Measurements from ENCODE around the gene TCEA3.
"Not testable (repeated sequence)": the region's sequence is repeated elsewhere in the genome, so short reads cannot be mapped to it uniquely, and the experiment has no call there.

TCEA3 gene

DNA sequence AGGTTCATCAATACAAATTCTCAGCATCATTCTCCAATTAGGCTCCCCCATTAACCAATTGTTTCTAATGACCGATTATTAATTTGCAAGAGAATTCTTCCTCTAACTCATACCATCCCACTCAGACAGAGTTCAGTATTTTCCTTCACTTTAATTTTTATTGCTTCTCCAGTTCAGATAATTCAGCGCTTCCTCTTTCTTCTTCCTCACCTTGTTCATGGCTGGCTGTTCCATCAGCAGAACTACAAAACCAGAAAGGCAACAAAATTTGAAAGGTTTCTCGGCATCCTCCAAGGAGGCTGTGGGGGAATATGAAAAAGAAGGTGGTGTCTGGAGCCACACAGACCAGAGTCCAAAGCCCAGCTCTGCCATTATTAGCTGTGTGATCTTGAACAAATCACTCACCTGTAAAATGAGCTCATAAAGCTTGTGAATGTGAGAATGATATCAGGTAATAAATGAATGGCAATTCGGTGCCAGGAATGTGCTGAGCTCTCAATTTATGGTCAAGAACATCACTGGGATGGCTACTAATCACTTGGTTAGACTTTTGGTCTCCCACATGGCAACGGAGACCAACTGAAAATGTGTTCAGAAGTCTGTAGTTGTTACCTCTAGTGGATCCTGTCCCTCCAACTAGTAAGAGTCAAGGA lies 43.2 kb downstream of the TCEA3 start:
- H3K4me3 ChIP-seq (replicated peaks in 1 of 2; ENCODE audit: low read depth in 2 of 2, low read length in 2 of 2) = no peak overlapping the region
- TF ChIP-seq, protein P1, sequence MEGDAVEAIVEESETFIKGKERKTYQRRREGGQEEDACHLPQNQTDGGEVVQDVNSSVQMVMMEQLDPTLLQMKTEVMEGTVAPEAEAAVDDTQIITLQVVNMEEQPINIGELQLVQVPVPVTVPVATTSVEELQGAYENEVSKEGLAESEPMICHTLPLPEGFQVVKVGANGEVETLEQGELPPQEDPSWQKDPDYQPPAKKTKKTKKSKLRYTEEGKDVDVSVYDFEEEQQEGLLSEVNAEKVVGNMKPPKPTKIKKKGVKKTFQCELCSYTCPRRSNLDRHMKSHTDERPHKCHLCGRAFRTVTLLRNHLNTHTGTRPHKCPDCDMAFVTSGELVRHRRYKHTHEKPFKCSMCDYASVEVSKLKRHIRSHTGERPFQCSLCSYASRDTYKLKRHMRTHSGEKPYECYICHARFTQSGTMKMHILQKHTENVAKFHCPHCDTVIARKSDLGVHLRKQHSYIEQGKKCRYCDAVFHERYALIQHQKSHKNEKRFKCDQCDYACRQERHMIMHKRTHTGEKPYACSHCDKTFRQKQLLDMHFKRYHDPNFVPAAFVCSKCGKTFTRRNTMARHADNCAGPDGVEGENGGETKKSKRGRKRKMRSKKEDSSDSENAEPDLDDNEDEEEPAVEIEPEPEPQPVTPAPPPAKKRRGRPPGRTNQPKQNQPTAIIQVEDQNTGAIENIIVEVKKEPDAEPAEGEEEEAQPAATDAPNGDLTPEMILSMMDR (IDR thresholded peaks at IDR 0.05; ENCODE audit: low read depth, low read length) = no peak
- DNase-seq (ENCODE audit: low read depth in 2 of 2) = no peak

DNA sequence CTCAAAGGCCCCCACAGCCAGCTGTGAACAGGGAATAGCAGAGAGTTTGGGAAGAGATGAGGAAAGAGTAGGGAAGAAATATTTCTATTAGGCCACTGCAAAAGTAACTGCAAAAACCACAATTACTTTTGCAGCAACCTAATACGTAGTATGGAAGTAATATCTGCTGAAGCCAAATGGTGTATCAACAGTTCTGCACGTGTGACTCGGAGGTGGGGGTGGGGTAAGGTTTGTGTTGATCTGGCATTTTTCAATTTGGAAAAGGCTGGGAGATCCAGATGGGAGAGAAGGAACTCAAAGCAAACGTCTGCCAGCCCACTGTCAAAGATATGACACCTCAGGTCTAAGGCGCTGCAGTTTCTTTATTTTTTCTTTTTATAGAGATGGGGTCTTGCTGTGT lies 43.8 kb downstream of the TCEA3 start:
- DNase-seq (ENCODE audit: low read depth in 2 of 2) = no peak
- H3K4me3 ChIP-seq (replicated peaks in 1 of 2; ENCODE audit: low read depth in 2 of 2, low read length in 2 of 2) = no peak overlapping the region
- TF ChIP-seq, protein P1 (IDR thresholded peaks at IDR 0.05; ENCODE audit: low read depth, low read length) = no peak

DNA sequence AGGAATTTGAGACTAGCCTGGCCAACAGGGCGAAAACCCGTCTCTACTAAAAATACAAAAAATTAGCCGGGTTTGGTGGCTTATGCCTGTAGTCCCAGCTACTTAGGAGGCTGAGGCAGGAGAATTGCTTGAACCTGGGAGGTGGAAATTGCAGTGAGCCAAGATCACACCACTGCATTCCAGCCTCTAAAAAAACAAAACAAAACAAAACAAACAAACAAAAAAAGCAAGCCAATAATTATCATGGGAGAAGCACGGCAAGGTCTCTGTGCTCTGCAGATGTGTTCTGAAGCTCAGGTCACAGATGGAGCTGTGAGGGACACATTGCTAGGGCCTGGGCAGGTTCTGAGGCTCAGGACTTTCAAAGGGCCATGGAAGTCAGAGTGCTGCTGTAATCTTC lies 44.3 kb downstream of the TCEA3 start:
- not testable (repeated sequence) for H3K4me3 ChIP-seq (replicated peaks in 1 of 2; ENCODE audit: low read depth in 2 of 2, low read length in 2 of 2); DNase-seq (ENCODE audit: low read depth in 2 of 2)

DNA sequence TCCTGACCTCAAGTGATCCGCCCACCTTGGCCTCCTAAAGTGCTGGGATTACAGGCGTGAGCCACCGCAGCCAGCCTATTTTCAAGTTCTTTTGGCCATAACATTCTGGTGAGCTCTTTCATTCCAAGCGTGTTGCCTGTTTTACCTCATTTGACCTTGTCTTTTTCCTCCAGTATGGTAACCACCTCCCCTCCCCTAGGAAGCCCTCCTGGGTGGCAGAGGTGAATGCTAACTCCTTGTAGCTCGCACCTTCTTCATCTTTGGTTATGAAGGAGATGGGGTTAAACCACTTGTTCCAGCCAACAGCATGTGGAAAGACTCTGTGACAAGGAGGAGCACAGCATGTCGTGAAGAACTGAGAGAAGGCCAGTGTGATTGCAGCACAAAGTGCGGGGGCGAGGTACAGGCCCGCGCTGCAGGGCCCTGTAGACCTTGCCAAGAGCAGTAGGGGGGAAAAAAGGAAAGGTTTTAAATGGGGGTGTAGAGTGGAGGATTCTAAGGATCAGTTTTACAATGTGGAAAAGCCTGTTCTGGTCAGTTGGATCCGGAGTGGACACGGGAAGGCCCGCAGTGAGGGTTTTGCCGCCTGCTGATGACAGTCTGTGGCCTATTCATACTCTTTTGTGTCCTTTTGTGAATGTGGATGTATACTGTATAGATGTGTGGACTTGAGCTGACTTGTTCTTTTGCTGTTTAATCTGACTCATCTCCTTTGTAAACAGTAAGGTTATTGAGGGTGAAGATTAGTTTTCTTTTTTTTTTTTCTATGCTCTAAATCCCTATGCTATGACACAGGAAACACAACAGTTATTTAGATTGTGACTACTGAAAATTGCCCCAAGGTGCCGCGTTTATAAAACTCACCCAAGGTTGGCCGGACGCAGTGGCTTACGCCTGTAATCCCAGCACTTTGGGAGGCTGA lies 47.4 kb downstream of the TCEA3 start:
- TF ChIP-seq, protein P1 (IDR thresholded peaks at IDR 0.05; ENCODE audit: low read depth, low read length) = no peak
- no peak overlapping the region for H3K4me3 ChIP-seq (replicated peaks in 1 of 2; ENCODE audit: low read depth in 2 of 2, low read length in 2 of 2)
- DNase-seq (ENCODE audit: low read depth in 2 of 2) = peak; percentile 74 to 76

DNA sequence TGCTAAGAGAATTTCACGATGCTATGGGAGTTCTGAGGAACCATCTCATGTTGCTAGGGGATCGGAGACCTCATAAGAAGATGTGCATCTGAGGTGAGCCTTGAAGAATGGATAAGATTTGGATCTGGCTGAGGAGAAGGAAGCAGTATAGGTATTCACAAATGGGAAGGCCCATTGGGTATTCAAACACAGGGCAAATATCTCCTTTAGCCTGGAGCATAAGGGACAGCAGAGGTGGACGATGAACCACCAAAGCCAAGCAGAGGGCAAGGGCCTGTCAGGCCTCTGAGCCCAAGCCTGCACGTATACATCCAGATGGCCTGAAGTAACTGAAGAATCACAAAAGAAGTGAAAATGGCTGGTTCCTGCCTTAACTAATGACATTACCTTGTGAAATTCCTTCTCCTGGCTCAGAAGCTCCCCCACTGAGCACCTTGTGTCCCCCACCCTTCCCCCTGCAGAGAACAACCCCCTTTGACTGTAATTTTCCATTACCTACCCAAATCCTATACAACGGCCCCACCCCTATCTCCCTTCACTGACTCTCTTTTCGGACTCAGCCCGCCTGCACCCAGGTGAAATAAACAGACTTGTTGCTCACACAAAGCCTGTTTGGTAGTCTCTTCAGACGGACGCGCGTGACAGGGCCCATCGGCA lies 50.3 kb downstream of the TCEA3 start:
- not testable (repeated sequence) for H3K4me3 ChIP-seq (replicated peaks in 1 of 2; ENCODE audit: low read depth in 2 of 2, low read length in 2 of 2); DNase-seq (ENCODE audit: low read depth in 2 of 2)

DNA sequence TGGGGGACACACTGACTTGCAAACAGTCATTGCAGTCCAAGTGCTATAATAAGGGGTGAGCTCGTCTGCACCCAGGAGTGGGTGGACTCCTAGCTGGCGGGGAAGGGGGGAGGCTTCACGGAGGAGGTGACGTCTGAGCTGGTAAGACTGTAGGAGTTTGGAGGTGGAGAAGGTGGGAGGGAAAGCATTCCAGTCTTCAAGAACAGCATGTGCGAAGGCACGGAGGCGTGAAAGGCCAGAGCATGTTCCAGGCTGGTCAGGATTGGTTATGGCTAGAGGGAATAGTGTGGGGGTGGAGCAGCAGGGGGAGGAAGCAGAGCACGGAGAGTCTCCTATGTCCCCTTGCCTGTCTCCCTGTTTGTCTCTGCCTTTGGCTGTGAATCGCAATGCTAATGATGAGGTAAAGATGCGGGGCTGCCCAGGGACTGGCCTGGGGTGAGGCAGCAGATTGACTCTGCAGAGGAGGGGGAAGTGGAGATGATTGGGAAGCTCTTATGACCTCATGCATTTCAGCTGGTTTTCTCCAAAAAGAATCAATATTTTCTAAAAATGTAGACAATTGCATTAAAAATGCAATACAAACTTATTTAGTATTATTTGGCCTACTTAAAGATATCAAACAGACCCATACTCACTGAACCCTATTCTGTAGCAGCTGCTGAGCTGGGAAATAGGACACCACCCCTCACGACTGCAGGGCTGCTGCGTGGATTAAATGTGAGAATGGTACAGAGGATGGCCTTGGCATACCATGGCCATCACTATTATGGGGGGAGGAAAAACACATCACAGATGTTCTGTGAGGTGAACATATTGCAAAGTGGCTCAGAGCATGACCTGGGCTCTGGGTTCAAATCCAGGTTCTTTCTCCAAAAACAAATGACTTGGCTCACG lies 52.3 kb downstream of the TCEA3 start:
- DNase-seq (ENCODE audit: low read depth in 2 of 2) = no peak
- TF ChIP-seq, protein P1 (IDR thresholded peaks at IDR 0.05; ENCODE audit: low read depth, low read length) = no peak
- no peak overlapping the region for H3K4me3 ChIP-seq (replicated peaks in 1 of 2; ENCODE audit: low read depth in 2 of 2, low read length in 2 of 2)
